ENCODE results near the gene UBTF.
A peak's percentile ranks its signal among the peaks of the same experiment; 100 is the strongest.

The UBTF gene

GRCh38 chr17:44219108-44219615 is 313 bp downstream of the UBTF start:
- peaks cover 56% of the 10 kb centered on the region for H3K79me2 ChIP-seq (ENCODE audit: low read length)
- peak overlapping the region; percentile 90 for H3K9ac ChIP-seq (ENCODE audit: low read length)
- peaks cover 18% of the 10 kb centered on the region for H3K4me1 ChIP-seq (ENCODE audit: low read length)
- H3K4me2 ChIP-seq (ENCODE audit: low read depth, low read length), result no peak overlapping the region
- no peak overlapping the region for H2AFZ ChIP-seq (ENCODE audit: low read length)
- TF ChIP-seq EZH2phosphoT487 (IDR thresholded peaks at IDR 0.05; ENCODE audit: low read length), result no peak
- TF ChIP-seq EZH2 (optimal IDR thresholded peaks at IDR 0.05; ENCODE audit: low read depth, low read length), result no peak
- TF ChIP-seq CTCF (IDR thresholded peaks at IDR 0.05; ENCODE audit: low read length), result peak; percentile 19; the same call in 1 of the 2 replicates
- H3K4me3 ChIP-seq (ENCODE audit: low read length), result peak overlapping the region; percentile 63
- H3K27me3 ChIP-seq (replicated peaks; ENCODE audit: insufficient read depth, low read length), result no peaks in the 10 kb centered on the region
- H4K20me1 ChIP-seq (ENCODE audit: insufficient read depth, low read length), result no peaks in the 10 kb centered on the region
- H3K27ac ChIP-seq (ENCODE audit: low read length), result peak overlapping the region; percentile 88
- no peaks in the 10 kb centered on the region for H3K9me3 ChIP-seq (replicated peaks; ENCODE audit: insufficient read depth, low read length)
- peaks cover 14% of the 10 kb centered on the region for H3K36me3 ChIP-seq (replicated peaks; ENCODE audit: insufficient read depth, low read length)
- DNase-seq, result peak; percentile 71
- H3K9me2 ChIP-seq (replicated peaks; ENCODE audit: insufficient read depth, low read length), result no peaks in the 10 kb centered on the region
- peaks cover 29% of the 10 kb centered on the region; the same call in 1 of the 2 replicates for H3F3A ChIP-seq (ENCODE audit: insufficient read depth, low read length)

DNA sequence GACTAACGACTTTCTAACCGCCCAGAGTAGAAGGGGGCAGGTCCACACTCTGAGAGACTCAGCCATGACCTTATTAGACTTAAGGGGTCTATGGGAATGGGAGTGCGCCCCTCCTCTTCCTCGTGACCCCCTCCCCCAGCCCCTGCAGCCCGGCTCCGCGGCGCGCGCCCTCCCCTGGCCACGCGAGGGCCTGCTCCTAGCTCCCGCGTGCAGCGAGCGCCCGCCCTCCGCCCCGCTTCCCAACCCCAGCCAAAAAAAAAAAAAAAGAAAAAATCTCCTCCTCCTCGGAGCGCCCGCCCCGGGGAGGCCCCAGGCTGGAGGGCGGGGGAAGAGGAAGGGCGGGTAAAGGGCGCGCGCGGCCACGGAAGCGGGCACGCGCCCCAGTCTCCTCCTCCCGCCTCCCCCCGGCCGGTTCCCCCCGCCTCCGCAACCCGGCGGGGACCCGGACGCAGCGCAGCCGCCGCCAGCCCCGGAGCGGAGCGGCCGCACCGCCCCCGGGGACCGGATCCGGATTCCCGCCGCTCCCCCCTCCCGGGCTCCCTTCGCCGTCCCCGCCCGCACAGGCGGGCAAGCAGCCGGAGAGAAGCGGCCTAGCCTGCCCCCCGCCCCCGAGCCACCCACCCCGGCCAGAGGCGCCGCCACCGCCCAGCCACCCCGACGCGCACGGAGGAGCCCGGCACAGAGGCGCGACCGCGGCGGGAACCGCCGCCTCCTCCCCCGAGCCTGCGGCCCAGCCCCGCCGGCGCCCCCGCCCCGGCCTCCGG is 949 bp downstream of the UBTF start:
- Histone ChIP-seq H3K4me2 (ENCODE audit: low read depth, low read length) (peak overlapping the region; percentile 95), H3F3A (ENCODE audit: insufficient read depth, low read length) (peaks cover 32% of the 10 kb centered on the region; the same call in 1 of the 2 replicates), H2AFZ (ENCODE audit: low read length) (no peak overlapping the region), H3K79me2 (ENCODE audit: low read length) (peaks cover 56% of the 10 kb centered on the region), H3K27ac (ENCODE audit: low read length) (peak overlapping the region; percentile 61; the same call in 1 of the 2 replicates), H3K27me3 (replicated peaks; ENCODE audit: insufficient read depth, low read length) (no peaks in the 10 kb centered on the region), H4K20me1 (ENCODE audit: insufficient read depth, low read length) (no peaks in the 10 kb centered on the region), H3K4me3 (ENCODE audit: low read length) (peak overlapping the region; percentile 71), H3K36me3 (replicated peaks; ENCODE audit: insufficient read depth, low read length) (peaks cover 14% of the 10 kb centered on the region), H3K9me2 (replicated peaks; ENCODE audit: insufficient read depth, low read length) (no peaks in the 10 kb centered on the region), H3K9me3 (replicated peaks; ENCODE audit: insufficient read depth, low read length) (no peaks in the 10 kb centered on the region), H3K4me1 (ENCODE audit: low read length) (peaks cover 18% of the 10 kb centered on the region), H3K9ac (ENCODE audit: low read length) (peak overlapping the region; percentile 89)
- DNase-seq, result peak; percentile 91
- no peak for TF ChIP-seq EZH2phosphoT487 (IDR thresholded peaks at IDR 0.05; ENCODE audit: low read length)
- peak; percentile 58 for TF ChIP-seq CTCF (IDR thresholded peaks at IDR 0.05; ENCODE audit: low read length)

DNA sequence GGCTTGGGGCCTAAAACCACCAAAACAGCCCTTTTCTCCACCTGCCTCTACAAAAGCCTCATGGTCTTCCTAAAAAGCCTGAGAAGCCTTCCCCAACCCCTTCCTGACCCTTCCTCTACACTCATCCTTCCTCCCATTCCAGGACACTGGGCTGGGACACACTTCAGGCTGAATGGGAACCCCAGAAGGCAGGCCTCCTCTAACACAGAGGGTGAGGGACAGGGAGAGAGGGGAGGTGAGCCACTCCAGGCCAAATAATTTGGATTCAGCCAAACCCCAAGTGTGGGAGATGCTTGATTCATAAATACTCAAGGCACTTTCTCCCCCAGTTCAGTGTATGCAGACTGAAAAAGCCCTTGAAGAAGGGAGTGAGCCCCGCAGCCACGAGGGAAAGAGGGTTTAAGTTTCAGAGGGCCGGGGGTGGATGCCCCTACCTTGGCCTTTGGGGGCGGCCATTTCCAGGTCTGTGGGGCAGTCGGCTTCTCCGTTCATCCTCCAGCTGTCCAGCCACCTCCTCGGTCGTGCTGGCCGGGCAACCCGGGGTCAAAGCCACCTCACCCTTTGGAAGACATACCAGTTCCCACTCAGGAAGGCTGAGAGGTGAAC is 1.6 kb downstream of the UBTF start:
- Histone ChIP-seq H3K4me3 (ENCODE audit: low read length) (peak overlapping the region; percentile 71), H3K27ac (ENCODE audit: low read length) (peak overlapping the region; percentile 61; the same call in 1 of the 2 replicates), H3K4me2 (ENCODE audit: low read depth, low read length) (peak overlapping the region; percentile 95), H3K9me3 (replicated peaks; ENCODE audit: insufficient read depth, low read length) (no peaks in the 10 kb centered on the region), H3K9ac (ENCODE audit: low read length) (peak overlapping the region; percentile 89), H3K36me3 (replicated peaks; ENCODE audit: insufficient read depth, low read length) (peaks cover 14% of the 10 kb centered on the region), H3K9me2 (replicated peaks; ENCODE audit: insufficient read depth, low read length) (no peaks in the 10 kb centered on the region), H4K20me1 (ENCODE audit: insufficient read depth, low read length) (no peaks in the 10 kb centered on the region), H2AFZ (ENCODE audit: low read length) (no peak overlapping the region), H3K79me2 (ENCODE audit: low read length) (peaks cover 56% of the 10 kb centered on the region), H3K27me3 (replicated peaks; ENCODE audit: insufficient read depth, low read length) (no peaks in the 10 kb centered on the region), H3F3A (ENCODE audit: insufficient read depth, low read length) (peaks cover 30% of the 10 kb centered on the region; the same call in 1 of the 2 replicates), H3K4me1 (ENCODE audit: low read length) (peaks cover 18% of the 10 kb centered on the region)
- peak; percentile 30 for DNase-seq
- TF ChIP-seq EZH2 (optimal IDR thresholded peaks at IDR 0.05; ENCODE audit: low read depth, low read length) (no peak), CTCF (IDR thresholded peaks at IDR 0.05; ENCODE audit: low read length) (no peak), EZH2phosphoT487 (IDR thresholded peaks at IDR 0.05; ENCODE audit: low read length) (no peak)

Measured in MM.1S (cell line).